GM19023 (cell line): Measurements from ENCODE around the gene ZNF471.

Experiments used
- ATAC-seq: cut with Tn5 transposase; IDR thresholded peaks from one replicate; pipeline ENCODE4 v1.9.1; 2021; ENCODE audit warnings: mild to moderate bottlenecking, moderate library complexity; ENCODE audit not compliant: unreplicated experiment

ZNF471 gene

GRCh38 chr19:56507446-56508289, at the start of gene ZNF471:
Gene ZNF471 (plus strand): TSS chr19:56507855. CDS start chr19:56511572, 3,717 bp downstream.
- no peak for ATAC-seq

- no peak for ATAC-seq
These were observed 33.3 kb upstream of the ZNF471 start for GRCh38 chr19:56474308-56474707.

GRCh38 chr19:56476093-56476492, 31.6 kb upstream of the ZNF471 start:
- no peak for ATAC-seq

- ATAC-seq, result no peak
These were observed 30.8 kb upstream of the ZNF471 start, which contains the start of gene ZNF667 for GRCh38 chr19:56476651-56477428. Gene ZNF667 (minus strand): TSS chr19:56477345. CDS start chr19:56462370, 14,975 bp downstream.

GRCh38 chr19:56477429-56478338, 30.0 kb upstream of the ZNF471 start:
- no peak for ATAC-seq

GRCh38 chr19:56491399-56491798, 16.3 kb upstream of the ZNF471 start:
- ATAC-seq, result no peak

GRCh38 chr19:56504581-56504980, 3.1 kb upstream of the ZNF471 start:
- no peak for ATAC-seq

- ATAC-seq, result no peak
These were observed 679 bp downstream of the ZNF471 start for GRCh38 chr19:56508290-56508778.

- ATAC-seq, result no peak
These were observed 17.7 kb downstream of the ZNF471 start for GRCh38 chr19:56525214-56525860.

- ATAC-seq, result no peak
These were observed 29.8 kb downstream of the ZNF471 start for GRCh38 chr19:56537442-56537841.

- ATAC-seq, result peak; percentile 89
These were observed 30.7 kb downstream of the ZNF471 start for GRCh38 chr19:56538254-56538760.

- ATAC-seq, result peak; percentile 35
These were observed 31.2 kb downstream of the ZNF471 start, which contains the start of gene ZFP28 for GRCh38 chr19:56538761-56539263. Gene ZFP28 (plus strand): TSS chr19:56538948. CDS start chr19:56539019, 71 bp downstream.

- ATAC-seq, result no peak
These were observed 36.1 kb downstream of the ZNF471 start for GRCh38 chr19:56543776-56544175.

GRCh38 chr19:56547535-56547934, 39.9 kb downstream of the ZNF471 start:
- no peak for ATAC-seq

- no peak for ATAC-seq
These were observed 46.7 kb downstream of the ZNF471 start for GRCh38 chr19:56554272-56554869.

- no peak for ATAC-seq
These were observed 55.1 kb downstream of the ZNF471 start for GRCh38 chr19:56562766-56563165.

- peak; percentile 36 for ATAC-seq
These were observed 59.2 kb downstream of the ZNF471 start for GRCh38 chr19:56566904-56567273.

GRCh38 chr19:56567274-56568120, 59.8 kb downstream of the ZNF471 start, which contains the start of gene ZNF470:
Gene ZNF470 (plus strand): TSS chr19:56567468. CDS start chr19:56570312, 2,844 bp downstream.
- peak; percentile 98 for ATAC-seq
